Erythroblast (primary cell): ENCODE measurements around the gene RASGRP4.
A peak's percentile ranks its signal among the peaks of the same experiment; 100 is the strongest.

Experiments
- GATA1 ChIP-seq: IDR thresholded peaks from 2 replicates; pipeline ENCODE4 v1.6.1; 2011; ENCODE audit warnings: low read depth, mild to moderate bottlenecking, control low read depth, low read length, moderate library complexity
- POLR2A ChIP-seq: IDR thresholded peaks from 2 replicates; pipeline ENCODE4 v1.6.1; 2011; ENCODE audit warnings: mild to moderate bottlenecking, low read length

DNA sequence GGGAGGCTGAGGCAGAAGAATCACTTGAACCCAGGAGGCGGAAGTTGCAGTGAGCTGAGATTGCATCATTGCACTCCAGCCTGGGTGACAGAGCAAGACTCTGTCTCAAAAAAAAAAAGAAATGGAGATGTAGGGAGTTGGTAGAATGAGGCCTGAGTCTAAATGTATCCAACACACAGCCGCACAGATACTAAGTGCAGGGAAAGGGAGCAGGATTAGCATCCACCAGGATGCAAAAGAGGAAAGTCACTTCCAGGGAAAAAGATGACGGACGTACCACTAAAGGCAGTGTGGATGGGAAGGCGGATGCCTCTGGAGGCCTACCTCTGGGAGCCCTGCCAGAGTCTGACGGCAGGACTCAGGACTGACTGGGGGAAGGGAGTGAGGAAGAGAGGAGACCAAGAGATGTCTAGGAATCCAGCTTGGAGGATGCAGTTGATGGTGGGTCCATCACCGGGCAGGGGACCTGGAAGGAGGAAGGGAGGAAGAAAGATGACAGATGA lies 16.3 kb downstream of the RASGRP4 start:
- TF ChIP-seq POLR2A, result peak; percentile 15
- TF ChIP-seq GATA1, result no peak
